GM19025 (cell line): Measurements from ENCODE around the gene MEF2C.

Experiments used
- ATAC-seq: cut with Tn5 transposase; IDR thresholded peaks from one replicate; pipeline ENCODE4 v1.9.1; 2021; ENCODE audit warnings: mild to moderate bottlenecking, low read depth, moderate library complexity; ENCODE audit not compliant: unreplicated experiment

Gene MEF2C

GRCh38 chr5:88694023-88694679, 188.8 kb downstream of the MEF2C start:
- ATAC-seq: no peak

GRCh38 chr5:88693071-88693932, 189.7 kb downstream of the MEF2C start:
- no peak for ATAC-seq

DNA sequence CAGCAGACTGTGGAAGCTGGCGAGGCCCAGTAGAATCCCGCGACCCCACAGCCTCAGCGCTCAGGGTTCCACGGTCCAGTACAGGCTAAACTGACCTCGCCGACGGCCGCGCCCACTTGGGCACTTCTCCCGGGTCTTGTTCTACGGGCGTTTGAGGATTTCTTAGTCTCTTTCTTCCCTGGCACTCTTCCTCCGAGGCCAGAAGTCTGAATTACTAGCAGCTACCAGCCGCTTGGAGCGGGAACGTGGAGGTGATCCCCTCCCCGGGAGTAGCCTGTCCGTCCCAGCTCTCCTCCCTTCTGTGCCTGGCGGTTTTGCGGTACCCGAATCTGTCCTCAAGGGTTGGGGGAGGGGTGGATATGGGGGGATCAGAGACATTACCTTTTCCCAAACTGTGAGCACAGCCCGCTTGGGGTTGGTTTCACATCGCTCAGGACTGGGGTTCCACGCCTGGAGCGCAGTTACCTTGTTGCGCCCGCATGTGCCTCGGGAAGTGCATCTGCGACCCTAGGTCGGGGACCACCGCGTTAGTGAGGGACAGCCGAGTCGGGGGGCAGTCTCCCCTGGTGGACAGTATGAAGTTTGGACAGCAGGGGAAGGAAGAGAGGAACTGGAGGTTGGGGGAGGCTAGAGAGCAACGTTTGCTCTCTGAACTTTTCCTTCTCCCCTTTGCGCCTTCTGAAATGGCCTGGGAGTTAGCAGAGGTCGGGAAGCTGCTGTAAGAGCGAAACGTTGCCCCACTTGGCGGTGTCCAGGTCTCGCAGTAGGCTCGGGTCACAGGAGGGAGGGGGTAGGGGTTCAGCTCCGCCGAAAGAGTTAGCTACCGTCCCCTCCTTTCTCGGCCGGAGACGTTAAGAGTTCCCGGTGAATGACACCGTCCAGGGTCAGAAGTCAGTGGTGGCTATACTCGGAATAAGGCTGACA, 190.8 kb downstream of the MEF2C start:
- ATAC-seq: no peak

DNA sequence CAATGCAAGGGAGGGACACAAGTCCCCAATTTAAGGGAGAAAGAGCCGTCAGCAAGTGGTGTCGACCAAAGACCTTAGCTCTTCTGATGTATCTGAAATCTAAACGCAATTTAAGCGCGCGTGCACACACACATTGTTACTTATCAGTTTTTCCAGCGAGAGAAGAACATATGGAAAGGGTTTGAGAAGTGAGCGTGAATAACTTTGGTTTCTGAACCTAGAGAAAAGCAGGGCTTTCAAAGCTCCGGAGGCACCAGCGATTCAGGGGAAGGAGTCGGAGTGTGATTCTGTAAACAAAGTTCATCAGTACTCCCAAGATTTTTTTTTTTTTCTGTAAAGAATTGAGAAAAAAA, 191.8 kb downstream of the MEF2C start:
- ATAC-seq: no peak

DNA sequence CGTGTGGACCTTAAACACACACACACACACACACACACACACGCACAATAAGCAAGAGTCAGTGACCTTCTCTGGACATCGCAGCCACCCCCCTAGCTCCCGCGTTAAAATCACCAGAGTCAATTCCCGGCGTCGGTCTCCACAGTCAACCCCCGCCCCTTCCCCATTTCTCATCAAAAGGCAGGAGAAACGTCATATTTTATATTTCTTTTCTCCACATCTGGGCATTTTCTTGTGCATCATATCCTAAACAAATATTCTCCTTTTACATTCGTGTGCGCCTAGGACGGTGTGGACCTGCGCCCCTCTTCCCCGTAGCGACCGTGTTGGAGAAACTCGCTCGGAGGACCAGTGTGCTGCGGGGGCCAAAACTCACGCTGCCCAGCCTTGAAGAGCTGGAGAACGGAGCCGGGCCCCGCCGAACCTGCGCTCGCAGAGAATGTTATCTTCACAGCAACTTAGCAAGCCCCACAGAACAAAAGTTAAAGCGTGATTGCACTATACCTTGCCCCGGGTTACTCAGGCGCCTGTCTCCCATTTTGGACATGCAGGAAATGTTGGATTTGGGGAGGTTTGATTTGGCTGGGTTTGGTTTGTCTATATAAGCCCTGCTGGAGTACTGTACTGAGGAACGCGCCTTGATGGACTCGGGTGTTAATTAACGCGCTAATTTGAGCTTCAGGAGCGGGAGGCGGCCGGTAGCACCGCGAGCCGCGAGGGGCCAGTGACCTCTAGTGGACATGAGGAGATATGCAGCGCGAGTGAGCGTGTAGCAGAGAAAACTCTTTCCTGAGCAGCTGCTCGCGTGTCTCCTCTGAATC, 192.4 kb downstream of the MEF2C start:
- peak; percentile 84 for ATAC-seq

- ATAC-seq: no peak
These were observed 193.1 kb downstream of the MEF2C start for GRCh38 chr5:88689668-88690408.

- ATAC-seq: no peak
These were observed 193.9 kb downstream of the MEF2C start for GRCh38 chr5:88688984-88689667.

GRCh38 chr5:88688156-88688983, 194.6 kb downstream of the MEF2C start:
- ATAC-seq: no peak

- no peak for ATAC-seq
These were observed 195.5 kb downstream of the MEF2C start for GRCh38 chr5:88687373-88687911.

DNA sequence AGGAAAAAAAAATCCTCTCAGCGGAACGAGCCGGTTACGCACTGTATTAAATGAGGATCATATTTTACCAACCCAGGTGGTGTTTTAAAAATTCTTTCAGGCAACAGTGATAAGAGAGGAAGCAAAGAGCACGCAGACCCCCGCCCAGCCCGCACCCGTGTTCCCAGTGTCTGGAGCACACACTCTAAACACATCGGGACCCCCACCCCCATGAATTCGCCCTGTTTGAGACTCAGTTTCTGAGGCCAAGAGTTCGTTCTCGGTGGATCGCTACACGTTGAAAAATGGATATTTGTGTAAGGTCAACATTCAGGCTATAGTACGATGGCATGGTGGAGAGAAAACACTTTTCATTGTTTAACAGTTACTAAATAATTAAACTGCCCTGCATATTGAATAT, 196.3 kb downstream of the MEF2C start:
- no peak for ATAC-seq

DNA sequence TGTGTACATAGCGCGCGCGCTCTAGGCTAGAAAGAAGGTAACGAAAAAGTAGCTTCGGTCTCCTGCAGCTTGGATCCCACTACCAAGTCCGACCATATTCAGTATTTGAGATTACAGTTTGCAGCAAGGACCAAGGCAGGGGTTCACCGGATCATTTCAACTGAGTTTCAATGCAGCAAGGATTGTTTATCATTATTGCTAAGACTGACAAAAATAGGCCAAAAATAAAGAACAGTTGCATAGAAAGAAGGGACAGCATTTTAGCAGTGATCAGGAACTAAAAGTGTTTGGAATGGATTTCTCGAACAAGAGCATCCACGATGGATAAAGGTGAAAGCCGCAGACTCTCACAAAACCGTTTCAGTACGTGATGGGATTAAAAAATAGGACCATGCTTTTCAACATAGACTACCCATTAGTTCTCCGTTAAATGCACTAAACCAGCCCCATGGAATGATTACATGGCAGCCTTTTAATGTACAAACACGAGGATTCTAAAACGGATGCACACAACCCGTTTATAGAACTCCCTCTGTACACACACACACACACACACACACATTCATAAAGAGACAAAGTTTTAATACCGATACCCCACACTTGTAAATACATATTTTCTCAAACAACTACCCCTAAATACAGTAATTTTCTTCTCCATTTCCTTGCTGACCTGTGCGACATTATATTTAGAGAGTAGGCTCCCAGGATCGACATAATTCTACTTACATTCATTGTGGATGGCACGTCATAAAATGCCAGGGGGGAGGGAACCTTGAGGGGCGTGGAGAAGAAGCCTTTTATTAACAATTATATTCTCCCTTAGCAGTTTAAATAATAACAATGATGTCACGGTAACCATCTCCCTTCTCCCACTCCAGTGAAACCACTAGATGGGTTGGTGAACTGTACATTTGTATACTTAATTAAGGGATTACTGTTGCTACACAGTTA, 197.1 kb downstream of the MEF2C start:
- ATAC-seq: no peak

GRCh38 chr5:88683506-88684135, 199.4 kb downstream of the MEF2C start:
- ATAC-seq: peak; percentile 41

DNA sequence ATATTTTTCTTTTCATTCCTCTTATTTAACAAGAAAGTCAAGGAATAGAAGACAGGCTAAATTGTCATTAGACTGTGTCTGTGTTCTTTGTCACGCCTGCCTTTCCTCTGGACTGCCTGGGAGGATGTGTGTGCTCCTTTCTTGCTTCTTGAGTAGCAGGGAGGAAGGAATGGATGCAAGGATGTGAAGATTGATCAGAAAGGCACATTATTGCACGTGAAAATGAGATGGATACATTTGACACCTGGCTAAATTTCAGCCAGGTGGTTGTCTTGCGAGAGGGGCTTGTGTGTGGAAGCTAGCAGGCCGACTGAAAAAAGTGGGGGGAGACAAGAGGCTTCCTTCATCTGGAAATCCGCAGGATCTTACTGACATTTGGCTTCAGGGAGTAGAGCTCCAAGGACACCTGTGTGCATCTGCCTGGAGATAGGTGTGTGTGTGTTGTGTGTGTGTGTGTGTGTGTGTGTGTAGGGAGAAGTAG, 200.1 kb downstream of the MEF2C start:
- ATAC-seq: no peak

DNA sequence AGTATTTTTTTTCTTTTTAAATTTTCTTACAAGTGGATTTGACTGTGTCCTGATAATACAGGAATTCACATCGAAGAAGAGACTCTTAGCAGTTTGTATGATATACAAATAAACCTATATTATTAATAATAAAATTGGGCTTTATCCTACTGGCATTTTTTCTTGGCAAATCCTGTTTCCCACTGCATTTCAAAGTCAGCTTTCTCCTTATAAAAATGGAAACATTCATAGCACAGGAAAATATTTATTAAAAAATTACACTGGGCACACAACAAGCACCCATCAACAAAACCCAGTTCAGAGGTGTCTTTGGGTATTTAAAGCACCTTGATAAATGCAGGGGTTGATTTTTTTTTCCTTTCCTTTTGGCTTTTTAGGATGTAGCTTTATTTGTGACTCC, 200.9 kb downstream of the MEF2C start:
- ATAC-seq: no peak

DNA sequence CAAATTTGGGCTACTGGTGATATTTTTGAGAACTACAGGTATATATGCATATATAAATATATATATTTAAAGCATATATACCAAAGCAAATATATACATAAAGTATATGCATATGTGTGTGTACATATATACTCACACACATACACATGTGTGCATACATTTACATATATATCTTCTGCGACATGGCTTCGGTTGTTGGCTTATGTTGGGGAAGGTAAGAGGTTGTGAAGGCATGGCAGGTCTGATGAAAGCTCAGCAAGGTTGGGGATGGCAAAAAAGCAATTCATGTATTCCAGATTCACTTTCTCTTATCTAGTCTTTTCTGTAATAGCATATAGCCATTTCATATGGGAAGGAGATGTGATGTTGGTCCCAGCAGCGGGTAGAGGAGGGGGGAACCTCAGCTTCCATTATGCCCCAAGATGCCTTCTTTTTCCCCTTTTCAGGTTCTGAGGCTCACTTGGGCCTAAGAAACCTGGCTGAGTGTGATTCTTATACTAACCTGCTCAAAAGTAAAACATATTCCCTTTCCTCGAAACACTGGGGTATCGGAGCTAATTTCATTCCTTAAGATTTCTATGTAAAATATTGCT, 201.7 kb downstream of the MEF2C start:
- no peak for ATAC-seq
